HG03280 (cell line): ENCODE measurements around the gene KRT75.

ENCODE experiments used
- ATAC-seq: cut with Tn5 transposase; IDR thresholded peaks from one replicate; pipeline ENCODE4 v1.9.1; 2021; ENCODE audit warnings: mild to moderate bottlenecking, moderate library complexity; ENCODE audit not compliant: unreplicated experiment

KRT75 gene

GRCh38 chr12:52440821-52441319 lies 6.7 kb upstream of the KRT75 start:
- ATAC-seq, result no peak

DNA sequence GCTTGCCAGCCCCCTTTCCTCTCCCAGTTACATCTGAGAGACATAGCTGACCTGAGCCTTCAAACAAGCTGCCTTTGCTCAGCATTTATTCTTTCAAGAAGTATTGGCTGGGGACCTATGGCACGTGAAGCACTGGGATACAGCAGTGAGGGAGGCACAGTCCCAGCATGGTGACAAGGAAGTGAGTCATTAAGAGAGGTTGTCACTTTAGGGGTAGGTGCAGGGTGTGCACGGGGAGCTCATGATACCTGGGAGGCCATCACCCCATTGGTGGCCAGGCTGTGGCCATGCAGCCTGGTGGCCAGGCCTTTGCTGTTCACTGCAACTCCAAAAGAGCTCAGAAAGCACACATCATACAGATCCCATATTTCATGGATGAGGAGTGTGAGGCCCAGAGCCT lies 5.7 kb upstream of the KRT75 start:
- no peak for ATAC-seq

GRCh38 chr12:52439420-52439819 lies 5.2 kb upstream of the KRT75 start:
- no peak for ATAC-seq

GRCh38 chr12:52438305-52439301 lies 4.4 kb upstream of the KRT75 start:
- no peak for ATAC-seq

DNA sequence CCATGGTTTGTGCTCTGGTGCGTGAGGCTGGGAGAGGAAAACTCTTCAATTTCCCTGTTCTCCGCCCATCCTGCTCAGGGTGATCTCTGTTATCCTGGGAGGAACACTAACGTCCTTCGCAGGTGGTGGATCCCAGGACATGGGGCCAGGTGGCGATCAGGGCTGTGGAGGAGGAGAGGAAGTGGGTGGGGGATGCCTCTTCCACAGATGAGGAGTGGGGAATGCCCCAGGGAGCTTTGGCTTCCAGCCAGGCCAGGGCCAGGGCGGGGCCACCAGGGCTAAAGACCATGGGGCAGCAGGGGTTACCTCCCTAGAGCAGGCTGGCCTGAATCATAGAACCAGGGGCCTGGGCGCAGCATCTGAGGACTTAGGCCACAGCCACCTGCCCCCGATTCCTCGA lies 3.3 kb upstream of the KRT75 start:
- ATAC-seq, result no peak

DNA sequence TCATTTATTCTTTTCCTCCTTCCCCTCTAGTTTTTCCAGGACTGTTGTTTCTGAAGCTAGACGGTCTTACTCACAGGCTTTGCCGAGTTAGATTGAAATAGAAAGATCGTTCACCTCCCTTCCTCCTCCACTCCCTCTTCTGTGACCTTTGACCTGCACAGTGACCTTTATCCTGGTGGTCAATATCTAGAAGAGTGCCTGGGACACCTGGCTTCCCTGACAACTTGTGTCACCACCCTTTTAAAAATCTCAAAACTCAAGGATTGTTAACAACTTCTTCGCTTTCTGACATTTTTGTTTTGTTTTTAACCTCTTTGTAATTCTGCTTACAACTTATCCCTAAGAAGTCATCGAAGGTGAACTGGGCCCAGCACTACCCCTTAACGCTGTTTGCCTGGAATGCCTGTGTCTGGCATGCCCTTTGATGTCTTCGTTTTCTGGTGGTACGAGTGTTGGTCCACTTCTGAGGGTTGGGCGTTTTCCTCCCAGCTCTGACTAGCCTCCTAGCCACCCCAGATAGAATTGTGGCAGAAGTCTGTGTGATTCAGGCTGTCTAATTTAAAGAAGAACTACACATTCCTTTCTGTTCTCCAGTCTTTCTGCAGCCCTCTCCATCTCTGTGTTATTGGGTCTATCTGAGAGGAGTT lies 2.8 kb upstream of the KRT75 start:
- ATAC-seq, result no peak

GRCh38 chr12:52436000-52436827 lies 2.0 kb upstream of the KRT75 start:
- ATAC-seq, result no peak

- no peak for ATAC-seq
Measured at GRCh38 chr12:52435659-52435999, 1.5 kb upstream of the KRT75 start.

GRCh38 chr12:52434760-52435530 lies 774 bp upstream of the KRT75 start:
- no peak for ATAC-seq

DNA sequence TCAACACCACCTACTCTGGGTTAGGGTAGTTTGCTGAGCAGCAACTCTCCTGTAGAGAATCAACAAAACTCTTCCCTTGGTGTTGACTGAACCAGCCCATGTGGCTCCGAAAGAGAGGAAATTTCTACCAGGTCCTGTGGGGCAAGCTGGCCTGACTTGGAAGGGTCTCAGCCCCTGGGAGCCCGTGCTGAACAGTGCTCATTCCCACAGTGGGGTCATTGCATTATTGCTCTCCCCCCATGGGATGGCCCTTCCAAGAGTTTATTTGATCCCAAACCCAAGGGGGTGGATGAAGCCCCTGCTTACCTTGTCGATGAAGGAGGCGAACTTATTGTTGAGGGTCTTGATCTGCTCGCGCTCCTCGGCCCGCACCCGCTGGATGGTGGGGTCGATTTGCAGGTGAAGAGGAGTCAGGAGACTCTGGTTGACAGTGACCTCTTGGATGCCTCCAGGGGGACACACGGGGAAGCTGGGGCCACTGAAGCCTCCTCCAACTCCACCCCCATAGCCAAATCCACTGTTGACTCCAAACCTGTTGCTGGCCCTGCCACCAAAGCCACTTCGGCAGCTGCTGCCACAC lies 580 bp downstream of the KRT75 start:
- no peak for ATAC-seq

DNA sequence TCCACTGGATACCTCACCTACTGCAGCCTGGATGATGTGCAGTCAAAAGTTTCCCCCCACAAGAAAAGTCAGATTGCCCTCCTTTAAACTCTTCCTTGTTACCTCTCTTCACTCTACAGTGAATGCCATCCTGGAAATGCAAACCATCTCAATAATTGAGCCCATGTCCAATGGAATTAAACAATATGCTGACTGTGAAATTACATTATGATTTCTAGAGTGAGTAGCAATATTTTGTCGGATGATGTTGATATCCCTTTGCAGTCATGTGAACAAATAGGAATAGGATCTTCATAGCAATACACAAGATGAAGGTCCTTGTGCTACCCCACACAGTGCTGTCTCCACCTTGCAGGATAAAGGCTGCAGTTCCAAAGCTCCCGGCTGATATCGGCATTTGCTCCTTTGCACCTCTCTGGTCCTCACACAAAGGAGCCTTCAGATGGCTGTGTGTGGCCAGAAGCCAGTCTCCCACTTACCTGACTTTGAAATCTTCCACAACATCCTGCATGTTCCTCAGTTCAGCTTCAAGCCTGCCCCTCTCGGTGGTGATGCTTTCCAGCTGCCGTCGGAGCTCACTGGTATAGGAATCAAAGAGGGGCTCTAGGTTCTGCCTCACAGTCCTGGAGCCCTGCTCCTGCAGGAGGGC lies 1.5 kb downstream of the KRT75 start:
- ATAC-seq, result no peak

GRCh38 chr12:52428121-52428520 lies 6.0 kb downstream of the KRT75 start:
- ATAC-seq, result no peak

DNA sequence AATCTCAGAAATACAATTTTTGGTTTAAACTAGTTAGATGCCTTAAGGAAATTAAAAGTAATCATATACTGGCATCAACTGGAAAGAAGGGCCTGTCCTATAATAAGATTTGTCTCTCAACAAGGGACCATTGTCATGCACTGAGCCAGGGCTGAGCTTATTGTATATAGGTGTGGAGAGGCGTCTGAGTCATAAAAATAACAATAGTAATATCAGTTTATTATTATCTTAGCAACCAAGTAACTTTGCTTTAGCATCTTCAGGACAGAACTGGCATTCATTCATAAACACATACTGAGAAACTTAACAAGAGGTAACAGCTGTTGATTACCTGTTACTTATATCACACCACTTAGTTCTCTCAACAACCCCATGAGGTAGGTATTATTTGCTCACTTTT lies 7.1 kb downstream of the KRT75 start:
- no peak for ATAC-seq

DNA sequence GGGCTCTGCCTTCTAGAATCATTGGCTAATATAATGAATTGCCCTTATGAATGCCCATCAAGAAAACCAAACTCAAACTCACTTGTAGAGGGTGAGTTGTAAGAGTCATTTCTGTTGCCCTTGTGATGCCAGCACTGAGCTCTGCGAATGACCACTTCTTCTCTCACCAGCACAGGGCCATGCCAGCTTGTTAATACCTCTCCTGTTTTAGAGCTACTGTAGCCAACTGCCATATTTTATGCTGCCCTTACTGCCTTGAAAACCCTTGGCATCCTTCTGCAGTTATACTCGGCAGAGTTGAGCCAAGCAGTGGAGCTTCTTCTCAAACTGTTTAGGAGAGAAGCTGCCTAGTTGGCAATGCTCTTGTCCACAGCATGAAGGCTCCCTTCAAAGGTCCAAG lies 8.1 kb downstream of the KRT75 start:
- no peak for ATAC-seq

DNA sequence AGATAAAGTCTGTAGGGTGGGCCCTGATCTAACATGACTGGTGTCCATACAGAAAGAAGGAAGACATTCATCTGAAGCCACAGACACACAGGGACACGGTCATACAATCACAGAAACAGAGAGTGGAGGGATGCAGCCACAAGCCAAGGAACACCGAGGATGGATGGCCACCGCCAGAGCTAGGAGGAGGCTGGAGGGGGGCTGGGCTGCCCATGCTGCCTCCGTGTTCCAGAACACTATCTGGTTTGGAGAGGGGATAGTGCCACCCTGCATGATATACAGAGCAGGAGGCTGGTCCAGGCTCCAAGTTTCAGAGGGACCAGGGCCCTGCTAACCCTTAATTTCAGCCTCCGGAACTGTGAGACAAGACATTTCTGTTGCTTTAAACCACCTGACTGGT lies 8.7 kb downstream of the KRT75 start:
- ATAC-seq, result no peak

DNA sequence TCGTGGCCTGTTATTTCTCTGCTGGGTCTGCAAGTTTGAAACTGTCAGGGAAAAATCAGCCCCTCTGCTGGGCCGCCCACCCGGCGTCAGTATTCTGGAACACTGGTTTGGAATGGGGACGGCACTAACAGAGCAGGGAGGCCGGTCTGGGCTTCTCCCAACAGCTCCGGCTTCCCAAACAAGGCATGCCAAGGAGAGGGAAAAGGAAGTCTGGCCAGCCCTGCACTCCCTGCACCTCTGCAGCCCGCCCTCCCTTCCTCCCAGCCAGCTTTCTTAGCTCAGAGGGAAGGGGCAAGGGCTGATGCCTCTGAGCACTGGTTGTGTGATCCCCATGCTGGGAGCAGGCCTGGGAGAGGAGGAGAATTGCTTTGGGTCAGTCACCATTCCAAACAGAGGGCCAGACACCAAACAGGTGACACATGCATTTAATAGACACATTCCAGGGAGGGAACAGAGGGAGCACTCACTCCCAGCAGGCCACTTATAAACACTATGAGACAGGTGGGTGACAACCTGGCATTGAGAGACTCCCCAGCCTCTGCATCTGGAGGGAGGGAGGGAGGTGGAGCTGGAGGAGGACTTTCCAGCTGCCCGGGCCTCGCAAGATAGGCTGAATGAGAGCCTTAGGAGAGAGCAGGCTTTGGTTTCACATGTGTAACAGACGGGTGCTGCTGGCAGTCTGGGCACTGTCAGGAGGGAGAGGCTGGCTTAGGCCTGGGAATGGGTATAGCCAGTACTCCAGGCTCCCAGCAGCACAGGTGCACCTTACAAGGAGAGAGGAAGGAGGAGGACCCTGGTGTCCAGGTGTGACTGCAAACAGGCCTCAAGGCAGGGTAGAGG lies 10.3 kb downstream of the KRT75 start:
- ATAC-seq, result no peak

DNA sequence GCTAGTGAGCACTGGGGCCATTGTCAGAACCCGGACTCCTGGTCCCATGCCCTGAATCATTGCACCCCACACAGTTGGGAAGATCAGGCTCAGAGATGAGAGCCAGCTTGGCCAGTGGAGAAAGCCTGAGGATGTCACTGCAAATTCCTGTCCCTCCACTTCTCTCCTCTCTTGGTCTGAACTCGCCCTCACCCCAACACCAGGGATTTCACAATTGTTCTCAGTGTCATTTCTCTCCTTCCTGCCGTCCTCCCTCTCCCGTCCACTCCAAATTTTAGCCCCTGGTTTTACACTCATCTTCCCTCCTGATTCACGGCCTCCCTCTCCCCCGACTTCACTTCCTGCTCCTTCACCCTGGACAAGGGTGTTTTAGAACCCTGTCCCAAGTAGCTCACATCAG lies 11.1 kb downstream of the KRT75 start:
- no peak for ATAC-seq

GRCh38 chr12:52419656-52420055 lies 14.5 kb downstream of the KRT75 start:
- no peak for ATAC-seq

DNA sequence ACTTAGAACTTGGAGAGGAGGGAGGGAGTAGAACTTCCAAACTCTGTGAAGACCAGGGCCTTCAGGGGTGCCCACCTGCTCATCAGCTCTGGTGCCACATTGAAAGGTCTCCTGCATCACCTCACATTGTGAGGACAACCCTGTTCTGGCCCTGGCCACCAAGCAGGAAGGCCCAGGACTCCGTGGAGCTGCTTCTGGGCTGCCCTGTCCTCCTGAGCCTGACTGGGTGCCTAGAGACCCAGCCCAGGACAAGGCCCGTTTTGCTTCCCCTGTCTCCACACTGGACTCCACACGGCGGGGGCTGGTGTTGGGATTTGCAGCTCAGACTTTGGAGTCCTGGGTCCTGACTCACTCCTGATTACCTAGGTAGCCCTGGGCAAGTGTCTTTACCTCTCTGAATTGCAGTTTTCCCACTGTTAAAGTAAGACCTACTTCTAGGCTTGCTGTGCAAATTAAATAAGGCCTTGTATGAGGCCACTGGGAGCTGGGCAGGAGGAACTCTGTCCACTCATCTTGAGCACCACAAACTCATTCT lies 15.5 kb downstream of the KRT75 start:
- no peak for ATAC-seq
